ENCODE data around the gene ST8SIA2. TPM values are rescaled to one million over a fixed set of nuclear protein-coding genes. Genes with fewer than 3 reads are reported as not detected.
"Not testable (repeated sequence)": the region's sequence is repeated elsewhere in the genome, so short reads cannot be mapped to it uniquely, and the experiment has no call there.

ST8SIA2 gene
- total RNA-seq, 1 donor from 2014 or later: not detected

DNA sequence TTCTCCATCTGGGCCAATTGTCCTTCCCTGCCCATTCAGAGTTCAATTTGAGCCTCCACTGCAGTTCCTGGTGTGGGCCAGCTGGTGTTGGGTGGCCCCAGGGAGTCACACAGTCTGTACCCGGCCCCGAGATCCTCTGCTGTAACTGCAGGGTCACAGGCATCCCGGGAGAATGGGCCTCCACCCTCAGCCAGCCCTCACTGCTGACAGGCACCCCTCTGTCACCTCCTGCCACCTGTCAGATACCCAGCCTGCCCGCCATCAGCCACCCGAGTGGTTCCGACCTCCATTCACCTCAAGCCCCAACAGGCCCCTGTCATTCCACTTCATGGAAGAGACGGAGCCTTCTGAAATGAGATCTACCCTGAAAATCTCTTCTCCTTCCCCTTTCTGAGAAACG is 73.2 kb downstream of the ST8SIA2 start:
- no peak for DNase-seq (ENCODE audit: low spot score)
- ATAC-seq: no peak
- intact Hi-C loops (cut with DNase I): no loop called here

DNA sequence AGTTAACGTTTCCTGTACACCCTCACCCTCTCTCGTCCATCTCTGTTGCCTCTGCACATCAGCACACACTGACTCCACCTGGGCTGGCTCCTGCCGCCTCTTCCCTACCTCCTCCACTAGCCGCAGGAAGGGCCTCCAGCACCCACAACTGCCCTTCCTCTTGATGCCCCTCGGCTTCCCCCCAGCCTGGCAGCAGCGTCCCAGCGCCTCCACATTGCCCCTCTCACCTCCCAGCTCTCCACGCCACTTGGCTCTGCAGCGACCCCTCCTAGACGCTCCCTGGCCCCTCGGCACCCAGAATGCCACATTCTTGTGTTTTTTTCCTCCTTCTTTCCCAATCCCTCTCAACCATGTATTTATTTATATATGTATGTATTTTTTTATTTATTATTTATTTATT is 73.6 kb downstream of the ST8SIA2 start:
- DNase-seq (ENCODE audit: low spot score): no peak
- intact Hi-C loops (cut with DNase I): no loop called here

DNA sequence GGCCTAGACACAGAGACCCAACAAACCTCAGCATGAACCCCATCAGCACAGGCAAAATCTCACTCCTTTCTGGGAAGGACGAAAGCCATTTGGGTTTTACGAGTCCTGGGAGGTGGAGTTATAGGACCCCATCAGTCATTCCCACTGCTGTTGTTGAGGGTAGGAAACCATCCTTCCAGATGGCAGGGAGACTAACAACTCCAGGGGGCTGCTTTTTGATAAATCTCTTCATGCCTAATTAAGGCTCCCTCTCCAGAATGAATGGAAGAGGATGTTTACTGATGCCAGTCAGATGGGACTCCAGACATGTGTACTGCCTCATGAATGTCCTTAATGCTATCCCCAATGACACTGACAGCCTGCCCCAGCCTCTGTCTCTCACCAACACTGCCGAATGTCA is 75.3 kb downstream of the ST8SIA2 start:
- ATAC-seq (no peak), DNase-seq (ENCODE audit: low spot score) (no peak)
- intact Hi-C loops (cut with DNase I): no loop called here

More for the DNA sequence above, 73.6 kb downstream of the ST8SIA2 start:
- no peak for ATAC-seq

DNA sequence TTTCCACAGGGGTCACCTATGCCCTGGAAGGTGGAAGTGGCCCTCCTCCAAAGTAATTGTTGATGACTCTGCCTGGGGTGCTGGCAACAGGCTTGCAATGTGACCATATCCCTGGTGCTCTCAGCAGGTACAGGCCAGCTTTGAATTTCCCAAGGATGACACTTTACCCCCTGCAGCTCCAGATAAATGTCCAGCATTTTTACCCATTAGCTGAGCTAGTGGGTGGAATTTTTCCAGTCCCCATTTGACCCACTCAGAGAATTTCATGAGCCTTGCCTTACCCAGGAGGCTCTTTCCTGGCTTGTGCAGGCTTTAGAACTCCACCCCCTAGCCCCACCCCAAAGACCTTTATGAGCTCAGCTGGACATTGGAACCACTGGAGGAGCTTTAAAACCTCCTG is 77.6 kb downstream of the ST8SIA2 start:
- intact Hi-C loops (cut with DNase I): no loop called here
- no peak for ATAC-seq
- no peak for DNase-seq (ENCODE audit: low spot score)

DNA sequence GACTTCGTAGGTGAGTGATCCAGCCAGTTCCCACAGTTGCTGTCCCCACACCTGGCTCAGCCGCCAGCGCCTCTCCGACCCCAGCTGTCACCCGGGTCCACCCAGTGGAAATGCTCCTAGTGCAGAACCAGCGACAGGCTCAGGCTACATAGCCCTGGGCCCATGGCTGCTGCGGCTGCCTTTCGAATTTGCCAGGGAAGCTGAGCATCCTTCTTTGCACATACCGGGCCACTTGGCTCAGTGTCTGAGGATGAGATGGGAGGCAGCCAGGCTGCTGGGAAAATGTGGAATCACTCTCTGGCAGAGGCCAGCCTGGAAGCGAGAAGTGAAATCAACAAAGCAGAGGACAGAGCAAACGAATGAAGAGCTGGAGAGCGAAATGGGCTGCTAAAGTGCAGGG is 80.1 kb downstream of the ST8SIA2 start:
- DNase-seq (ENCODE audit: low spot score) (no peak), ATAC-seq (no peak)
- intact Hi-C loops (cut with DNase I): no loop called here

DNA sequence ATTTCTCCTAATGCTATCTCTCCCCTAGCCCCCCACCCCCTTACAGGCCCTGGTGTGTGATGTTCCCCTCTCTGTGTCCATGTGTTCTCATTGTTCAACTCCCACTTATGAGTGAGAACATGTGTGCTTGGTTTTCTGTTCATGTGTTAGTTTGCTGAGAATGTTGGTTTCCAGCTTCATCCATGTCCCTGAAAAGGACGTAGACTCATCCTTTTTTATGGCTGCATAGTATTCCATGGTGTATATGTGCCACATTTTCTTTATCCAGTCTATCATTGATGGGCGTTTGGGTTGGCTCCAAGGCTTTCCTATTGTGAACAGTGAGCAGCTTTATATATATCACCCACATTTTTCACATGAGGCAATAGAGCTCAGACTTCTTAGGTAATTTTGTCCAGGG is 86.0 kb downstream of the ST8SIA2 start:
- intact Hi-C loops (cut with DNase I); DNase-seq (ENCODE audit: low spot score); ATAC-seq: not testable (repeated sequence)

DNA sequence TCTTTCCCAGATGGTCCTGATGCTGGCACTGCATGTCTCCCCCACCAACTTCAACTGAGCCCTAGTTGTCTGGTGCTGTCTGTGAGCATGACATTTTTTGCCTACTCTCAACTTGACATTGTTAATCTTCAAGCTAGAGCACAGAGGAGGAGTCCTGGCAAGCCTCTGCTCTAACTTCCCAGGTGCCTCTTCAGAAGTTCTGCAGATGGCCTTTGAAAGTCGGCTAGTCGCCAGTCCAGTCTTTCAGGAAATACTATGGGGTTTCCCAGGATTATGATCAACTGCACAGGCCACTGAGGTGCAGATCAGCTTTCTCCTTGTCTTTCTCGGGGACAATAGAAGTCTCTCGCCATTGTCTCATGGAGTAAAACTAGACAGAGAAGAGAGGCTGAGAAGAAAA is 86.7 kb downstream of the ST8SIA2 start:
- no peak for DNase-seq (ENCODE audit: low spot score)
- ATAC-seq: no peak
- intact Hi-C loops (cut with DNase I): no loop called here

DNA sequence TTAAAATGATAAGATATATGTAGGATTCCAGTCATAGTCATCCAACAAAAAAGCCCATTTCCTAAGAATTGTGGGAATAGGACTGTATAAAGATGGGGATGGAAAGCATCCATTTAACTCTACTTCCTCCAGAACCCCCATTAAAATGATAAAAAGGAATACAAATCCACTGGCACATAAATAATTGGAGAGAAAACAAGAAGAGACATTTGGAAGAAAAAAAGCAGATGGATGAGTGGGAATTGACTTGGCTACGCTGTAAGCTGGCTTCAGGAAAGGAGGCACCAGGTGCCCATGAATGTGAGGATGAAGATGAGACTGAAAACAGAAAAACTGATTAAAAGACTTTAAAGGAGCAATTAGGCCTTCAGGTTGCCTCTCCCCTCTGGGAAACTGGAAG is 91.8 kb downstream of the ST8SIA2 start:
- intact Hi-C loops (cut with DNase I): no loop called here
- ATAC-seq (no peak), DNase-seq (ENCODE audit: low spot score) (no peak)

DNA sequence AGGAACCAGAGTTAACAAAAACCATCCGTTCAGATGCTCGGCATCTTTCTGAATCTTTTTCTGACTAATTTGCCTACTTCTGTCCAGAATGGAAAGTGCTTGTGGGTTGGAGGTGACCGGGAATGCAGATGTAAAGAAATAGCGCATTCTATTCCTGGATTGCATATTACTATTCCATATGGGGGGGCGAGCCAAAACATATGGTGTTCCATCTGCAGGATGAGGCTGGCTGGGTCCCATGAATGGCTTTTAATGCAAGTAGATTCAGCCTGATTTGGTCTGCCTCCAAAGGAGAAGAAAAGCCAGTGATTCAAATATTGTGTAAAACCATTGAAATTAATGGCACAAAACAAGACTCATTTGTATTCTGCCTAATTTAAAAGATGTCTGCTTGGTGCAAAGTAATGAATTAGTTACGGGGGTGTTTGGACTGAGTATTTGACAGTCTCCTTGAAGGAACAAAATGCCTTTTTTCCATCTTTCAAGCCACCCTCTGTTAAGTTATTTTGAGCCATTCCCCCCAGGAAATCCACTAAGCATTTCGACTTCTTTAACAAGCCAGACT is 99.0 kb downstream of the ST8SIA2 start:
- no peak for DNase-seq (ENCODE audit: low spot score)
- ATAC-seq: no peak
- intact Hi-C loops (cut with DNase I): no loop called here

DNA sequence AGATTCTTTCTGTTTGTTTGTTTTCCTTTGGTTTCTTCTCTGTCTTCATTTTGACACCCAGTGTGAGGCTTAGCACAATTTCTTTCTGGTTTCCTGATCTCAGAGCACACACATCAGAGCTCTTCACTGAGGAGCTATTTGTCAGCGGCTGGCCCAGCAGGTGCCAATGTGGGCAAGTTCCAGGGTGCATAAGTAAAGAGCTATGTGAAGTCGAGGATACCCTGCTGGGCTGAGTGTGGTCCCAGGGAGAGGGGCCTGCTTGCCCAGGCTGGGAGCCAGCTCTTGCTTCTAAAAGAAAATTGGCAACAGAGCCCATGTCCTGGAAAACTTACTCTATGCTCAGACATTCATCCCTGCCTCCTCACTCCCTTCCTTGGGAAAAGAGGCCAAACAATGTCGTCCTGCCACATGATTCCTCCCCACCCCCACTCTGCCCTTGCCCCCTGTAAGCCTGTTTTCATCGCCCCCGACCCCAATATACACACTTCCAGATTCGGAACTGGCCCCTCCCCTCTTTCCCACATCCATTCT is 101.2 kb downstream of the ST8SIA2 start:
- no peak for DNase-seq (ENCODE audit: low spot score)
- intact Hi-C loops (cut with DNase I): no loop called here
- ATAC-seq: no peak

DNA sequence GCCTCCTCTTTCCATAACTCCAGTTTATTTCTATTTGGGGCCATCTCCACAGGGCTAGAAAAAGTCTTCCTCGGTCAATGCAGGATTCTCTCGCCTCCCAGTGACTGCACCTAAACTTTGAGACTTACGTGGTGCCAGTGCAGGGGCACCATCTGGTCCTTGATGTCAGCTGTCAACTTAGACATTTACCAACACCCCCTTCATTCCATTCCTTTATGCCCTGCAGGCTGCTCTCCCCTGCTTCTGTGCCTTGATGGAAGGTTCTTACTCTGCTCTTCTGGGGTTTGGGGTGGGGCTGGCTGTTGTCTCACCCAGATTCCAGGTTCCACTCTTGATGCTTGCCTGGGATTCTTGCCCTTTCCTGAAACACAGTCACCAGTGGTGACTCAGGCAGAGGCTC is 101.8 kb downstream of the ST8SIA2 start:
- no peak for ATAC-seq
- DNase-seq (ENCODE audit: low spot score): no peak
- intact Hi-C loops (cut with DNase I): no loop called here

DNA sequence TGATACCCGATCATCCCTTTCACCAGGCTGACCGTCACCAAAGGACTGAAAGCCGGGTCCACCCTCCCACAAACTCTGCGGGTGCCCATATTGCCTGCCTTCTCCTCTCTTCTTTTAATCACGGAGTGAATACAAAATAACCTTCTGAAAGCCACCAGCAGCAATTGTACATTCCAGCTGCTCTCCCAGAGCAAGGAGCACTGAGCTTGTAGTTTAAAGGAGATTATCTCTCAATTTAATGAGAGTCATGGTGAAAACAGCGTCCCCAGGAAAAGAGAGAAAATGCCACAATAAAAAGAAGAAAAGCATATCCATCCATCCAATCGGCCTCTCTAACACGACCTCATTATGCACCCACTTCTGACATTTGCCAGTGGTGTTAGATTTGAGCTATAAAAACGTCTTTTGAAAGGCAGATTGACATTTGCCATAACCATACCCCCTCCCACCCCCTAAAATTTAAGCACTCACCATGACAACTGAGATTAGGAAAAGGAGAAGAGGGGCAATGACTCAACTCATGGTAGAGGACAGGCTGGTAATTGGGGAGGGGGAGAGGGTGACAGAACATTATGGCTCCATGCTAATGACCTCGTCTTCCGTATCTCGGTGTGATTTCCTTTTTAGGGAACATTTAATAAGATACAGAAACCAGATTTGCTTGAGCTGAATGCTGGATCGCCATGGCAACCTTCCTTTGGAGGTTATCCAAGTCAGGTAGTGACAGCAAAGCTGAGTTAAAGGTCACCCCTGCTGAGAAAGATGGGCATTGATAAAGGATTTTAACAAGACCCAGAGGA is 106.2 kb downstream of the ST8SIA2 start:
- intact Hi-C loops (cut with DNase I): no loop called here
- no peak for DNase-seq (ENCODE audit: low spot score)
- ATAC-seq: no peak

DNA sequence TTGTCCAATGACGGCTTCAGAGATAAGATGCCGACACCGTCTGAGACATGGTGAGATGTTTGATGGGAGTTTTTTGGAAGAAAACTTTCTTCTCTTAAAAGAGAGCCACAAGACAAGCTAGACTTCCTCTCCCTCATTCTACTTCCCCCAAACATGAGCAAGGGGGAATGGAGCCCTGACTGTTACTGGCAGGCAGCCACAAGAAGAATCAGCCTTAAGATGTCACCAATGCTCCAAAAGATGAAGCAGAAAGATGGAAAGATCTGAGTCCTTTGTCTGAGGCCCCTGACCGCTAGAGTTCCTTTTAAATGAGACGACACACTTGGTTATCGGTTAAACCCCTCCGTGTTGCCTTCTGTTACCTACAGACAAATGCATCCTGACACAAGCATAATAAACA is 108.7 kb downstream of the ST8SIA2 start:
- no peak for DNase-seq (ENCODE audit: low spot score)
- ATAC-seq: no peak
- intact Hi-C loops (cut with DNase I): no loop called here

DNA sequence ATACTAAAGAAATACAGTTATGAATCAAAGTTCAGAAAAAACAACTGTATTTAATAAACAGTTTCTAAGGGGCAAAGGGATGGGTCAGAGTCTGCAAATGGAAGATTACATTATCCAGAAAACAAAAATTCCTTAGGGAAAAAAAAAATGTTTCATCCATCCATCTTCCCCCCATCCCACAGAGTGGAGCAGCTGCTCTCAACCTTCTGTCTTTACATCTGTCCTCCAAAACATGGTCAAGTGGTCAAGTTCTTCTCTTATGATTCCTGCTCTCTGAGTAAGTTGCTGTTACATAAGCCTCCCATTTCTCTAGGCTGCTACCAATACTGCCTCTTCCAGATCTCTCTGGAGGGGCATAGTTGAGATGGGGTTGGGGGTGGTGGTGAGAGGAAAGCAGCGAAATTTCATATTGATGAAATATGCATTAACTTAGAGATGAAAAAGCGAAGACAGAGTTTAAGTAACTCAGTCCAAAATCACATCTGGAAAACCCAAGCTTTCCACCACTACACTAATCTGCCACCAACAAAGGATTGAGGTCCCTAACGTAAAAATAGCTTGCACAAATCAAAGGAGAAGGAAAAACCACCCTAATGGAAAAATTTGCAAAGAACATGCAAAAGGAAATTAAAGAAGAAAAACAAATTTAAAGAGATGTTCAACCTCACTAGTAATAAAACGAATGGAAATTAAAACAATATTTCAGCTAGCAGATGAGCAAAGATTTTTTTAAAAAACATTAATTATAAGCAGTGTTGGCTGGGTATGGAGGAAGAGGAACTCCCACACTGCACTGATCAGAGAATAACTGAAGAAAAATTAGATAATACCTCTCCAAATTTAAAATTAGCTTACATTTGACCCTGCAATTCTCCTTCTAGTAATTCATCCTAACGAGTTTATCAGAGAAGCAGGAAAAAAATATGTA is 109.5 kb downstream of the ST8SIA2 start:
- ATAC-seq (no peak), DNase-seq (ENCODE audit: low spot score) (no peak)
- intact Hi-C loops (cut with DNase I): no loop called here

DNA sequence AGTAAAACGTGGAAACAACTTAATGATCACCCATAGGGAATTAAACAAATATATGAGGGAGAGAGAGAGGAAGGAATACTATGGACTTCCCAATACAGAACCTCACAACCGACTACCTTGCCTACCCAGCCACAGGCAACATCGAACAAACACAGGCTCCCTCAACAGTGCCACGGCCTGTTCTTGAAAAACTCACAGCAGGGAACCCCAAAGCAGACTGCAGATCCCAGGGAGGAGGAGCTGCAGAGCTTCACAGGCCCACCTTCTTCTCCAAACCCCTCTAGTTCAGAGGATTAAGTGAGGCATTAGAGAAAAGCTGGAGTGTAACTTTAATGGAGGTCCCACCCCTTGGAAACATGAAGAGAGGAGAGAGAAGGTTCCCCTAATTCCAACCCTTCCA is 110.2 kb downstream of the ST8SIA2 start:
- ATAC-seq: no peak
- no peak for DNase-seq (ENCODE audit: low spot score)
- intact Hi-C loops (cut with DNase I): no loop called here

DNA sequence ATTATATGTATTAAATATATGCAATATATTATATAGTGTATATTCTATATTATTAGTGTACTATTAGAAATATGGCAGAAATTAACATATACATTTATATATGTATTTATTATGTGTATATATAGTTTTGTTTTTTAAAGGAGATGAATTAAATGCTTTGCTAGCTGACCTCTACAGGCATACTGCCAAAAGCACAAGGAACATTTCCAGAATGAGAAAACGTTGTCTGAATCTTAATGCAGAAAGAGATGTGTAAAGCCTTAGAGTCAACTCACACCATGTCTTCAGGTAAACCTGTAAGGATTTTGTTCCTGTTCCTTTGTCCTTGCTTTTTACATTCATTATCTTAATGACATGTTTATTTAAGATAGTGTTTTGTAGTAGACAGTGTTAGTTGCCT is 111.9 kb downstream of the ST8SIA2 start:
- intact Hi-C loops (cut with DNase I): no loop called here
- ATAC-seq (no peak), DNase-seq (ENCODE audit: low spot score) (no peak)

DNA sequence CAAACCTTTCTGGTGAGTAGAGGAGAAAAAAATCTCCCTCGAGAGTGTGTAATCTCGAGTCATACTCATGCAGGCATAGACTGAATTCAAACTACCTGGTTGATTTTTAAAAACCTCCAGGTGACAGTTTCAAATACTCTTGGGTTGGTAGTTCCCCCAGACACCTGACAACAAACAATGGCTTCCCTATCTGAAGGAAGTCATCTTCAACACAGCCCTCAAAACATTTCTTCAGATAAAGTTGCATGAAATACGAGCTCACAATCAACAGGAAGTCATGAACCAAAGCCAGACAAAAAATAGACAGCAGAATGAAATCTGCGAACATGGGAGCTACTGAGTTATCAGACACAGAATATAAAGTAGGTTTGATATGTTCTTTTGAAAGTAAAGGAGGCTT is 112.8 kb downstream of the ST8SIA2 start:
- intact Hi-C loops (cut with DNase I): no loop called here
- DNase-seq (ENCODE audit: low spot score) (no peak), ATAC-seq (no peak)

DNA sequence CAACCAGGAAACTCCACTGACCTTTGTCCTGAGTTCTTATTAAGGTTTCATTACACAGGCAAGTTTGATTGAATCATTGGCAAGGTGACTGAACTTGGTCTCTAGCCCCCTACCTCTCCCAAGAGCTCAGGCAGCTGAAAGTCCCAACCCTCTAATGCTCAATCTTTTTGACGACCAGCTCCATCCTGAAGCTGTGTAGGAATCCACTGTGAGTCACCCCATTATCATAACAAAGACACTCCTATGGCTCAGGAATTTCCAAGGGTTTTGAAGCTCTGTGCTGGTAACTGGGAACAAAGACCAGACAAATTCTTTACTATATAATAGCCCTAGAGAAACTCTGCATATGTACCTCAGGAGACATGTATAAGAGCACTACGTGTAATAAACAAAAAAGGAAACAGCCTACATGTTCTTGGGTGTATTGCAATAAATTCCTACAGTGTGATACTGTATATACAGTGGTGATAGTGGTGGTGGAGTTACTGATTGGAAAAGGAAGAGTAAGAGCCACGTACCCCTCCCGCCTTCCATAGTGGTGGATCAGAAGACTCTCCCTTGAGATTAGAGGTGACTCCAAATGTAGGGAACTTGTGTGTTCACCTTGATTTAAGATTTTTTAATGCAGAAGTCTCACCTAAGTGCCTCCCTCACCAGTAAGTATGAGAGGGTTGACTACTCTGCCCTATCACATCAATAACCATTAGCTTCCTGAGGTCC is 116.6 kb downstream of the ST8SIA2 start:
- DNase-seq (ENCODE audit: low spot score) (no peak), ATAC-seq (no peak)
- intact Hi-C loops (cut with DNase I): no loop called here

Data from sciatic nerve (tissue), 2 donors.